ENCODE measurements around the gene MEGF6. TPM values are rescaled to one million over a fixed set of nuclear protein-coding genes. Genes with fewer than 3 reads are reported as not detected.

The MEGF6 gene
- total RNA-seq, 1 experiment from 2014 or later = 21.3 TPM

DNA sequence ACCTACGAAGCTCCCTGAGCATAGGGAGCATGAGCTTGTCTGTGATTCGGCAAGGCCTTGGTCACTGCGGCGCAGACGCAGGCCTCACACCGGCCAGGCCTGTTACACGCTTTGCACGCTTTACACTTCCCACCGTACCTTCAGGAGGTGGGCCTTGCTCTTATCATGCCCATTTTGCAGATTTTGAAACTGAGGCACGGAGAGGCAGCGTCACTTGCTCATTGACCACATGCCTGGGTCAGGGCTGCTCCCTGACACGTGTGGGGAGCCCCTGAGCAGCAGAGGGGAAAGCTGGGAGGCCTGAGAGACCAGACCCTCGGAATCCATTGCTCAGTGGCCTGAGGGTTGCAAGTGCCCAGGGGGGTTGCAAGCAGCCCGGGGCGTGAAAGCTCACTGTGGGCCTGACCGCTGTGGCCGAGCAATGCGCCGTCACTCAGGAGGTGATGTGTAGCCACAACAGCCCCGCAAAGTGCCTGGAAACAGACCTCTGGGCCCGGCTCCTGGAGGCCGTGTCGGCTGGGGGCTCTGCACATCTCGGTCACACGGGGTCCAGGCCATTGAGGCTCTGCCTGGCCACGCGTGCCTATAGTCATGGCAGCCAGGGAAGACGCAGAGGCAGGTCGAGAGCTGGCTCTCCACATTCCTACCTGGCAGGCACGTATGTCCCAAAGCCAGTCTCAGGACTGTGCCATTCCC is 149.9 kb downstream of the MEGF6 start:
- Histone ChIP-seq H2AFZ (ENCODE audit: low read length) (no peak overlapping the region), H3K18ac (ENCODE audit: insufficient read length, low read depth, low read length) (no peak overlapping the region), H3K23ac (ENCODE audit: insufficient read length, low read depth, low read length) (no peak overlapping the region), H3K4ac (ENCODE audit: low read depth, low read length) (no peak overlapping the region), H3K27ac (ENCODE audit: insufficient read length, low read depth, low read length) (no peak overlapping the region), H3K56ac (ENCODE audit: insufficient read length, low read depth, low read length) (no peak overlapping the region), H3K27me3 (ENCODE audit: insufficient read depth, low read length) (no peaks in the 10 kb centered on the region), H2BK15ac (ENCODE audit: low read depth, low read length) (no peak overlapping the region), H2AK5ac (ENCODE audit: insufficient read length, low read length) (no peak overlapping the region), H4K91ac (ENCODE audit: insufficient read length, low read depth, low read length) (no peak overlapping the region), H3K79me1 (ENCODE audit: insufficient read depth, low read depth, low read length, poor library complexity, severe bottlenecking) (no peaks in the 10 kb centered on the region), H2BK20ac (ENCODE audit: low read depth, low read length, poor library complexity, severe bottlenecking) (no peak overlapping the region), H3K9ac (ENCODE audit: extremely low read depth, insufficient read length, low read length) (no peak overlapping the region), H4K5ac (ENCODE audit: insufficient read length, low read depth, low read length) (no peak overlapping the region), H2BK5ac (ENCODE audit: insufficient read length, low read length) (no peak overlapping the region), H3T11ph (ENCODE audit: low read length) (no peak overlapping the region), H4K20me1 (ENCODE audit: control insufficient read depth, insufficient read depth, insufficient read length) (peaks cover 2% of the 10 kb centered on the region), H3K4me1 (ENCODE audit: insufficient read depth, low read length) (no peaks in the 10 kb centered on the region), H3K14ac (ENCODE audit: insufficient read depth, low read length) (no peak overlapping the region; the same call in 1 of the 2 replicates), H4K8ac (replicated peaks; ENCODE audit: insufficient read length, low read depth, low read length) (no peak overlapping the region), H3K23me2 (ENCODE audit: insufficient read length, low read depth, low read length, poor library complexity, severe bottlenecking) (no peaks in the 10 kb centered on the region), H2BK12ac (ENCODE audit: insufficient read length, low read depth, low read length) (no peak overlapping the region), H3K79me2 (ENCODE audit: insufficient read depth, low read length) (no peaks in the 10 kb centered on the region), H2BK120ac (ENCODE audit: low read depth, low read length, poor library complexity, severe bottlenecking) (no peak overlapping the region), H3K4me2 (ENCODE audit: insufficient read depth, insufficient read length, low read length) (no peak overlapping the region), H3K9me3 (ENCODE audit: control insufficient read depth, low read depth, low read length) (no peaks in the 10 kb centered on the region)
- no CpG with 5 or more reads among the region's 30 CpGs for WGBS (ENCODE audit: extremely low coverage, insufficient read length, low lambda C conversion rate)
- Mint-ChIP-seq H3K27me3 (ENCODE audit: low read depth) (no peaks in the 10 kb centered on the region), H3K36me3 (ENCODE audit: insufficient read depth in 1 of 3, low read depth in 3 of 3) (peaks cover 0 to 29% (median 20%) of the 10 kb centered on the region in 3 experiments; a peak in 4 of 7 replicates), H3K9me3 (no peaks in the 10 kb centered on the region), H3K4me1 (peaks cover 13 to 30% of the 10 kb centered on the region in 2 experiments), H3K27ac (peak overlapping the region in 2 of 3 experiments; percentile 27 to 79; a peak in 3 of 7 replicates), H3K4me3 (no peak overlapping the region)
- TF ChIP-seq, protein P1, sequence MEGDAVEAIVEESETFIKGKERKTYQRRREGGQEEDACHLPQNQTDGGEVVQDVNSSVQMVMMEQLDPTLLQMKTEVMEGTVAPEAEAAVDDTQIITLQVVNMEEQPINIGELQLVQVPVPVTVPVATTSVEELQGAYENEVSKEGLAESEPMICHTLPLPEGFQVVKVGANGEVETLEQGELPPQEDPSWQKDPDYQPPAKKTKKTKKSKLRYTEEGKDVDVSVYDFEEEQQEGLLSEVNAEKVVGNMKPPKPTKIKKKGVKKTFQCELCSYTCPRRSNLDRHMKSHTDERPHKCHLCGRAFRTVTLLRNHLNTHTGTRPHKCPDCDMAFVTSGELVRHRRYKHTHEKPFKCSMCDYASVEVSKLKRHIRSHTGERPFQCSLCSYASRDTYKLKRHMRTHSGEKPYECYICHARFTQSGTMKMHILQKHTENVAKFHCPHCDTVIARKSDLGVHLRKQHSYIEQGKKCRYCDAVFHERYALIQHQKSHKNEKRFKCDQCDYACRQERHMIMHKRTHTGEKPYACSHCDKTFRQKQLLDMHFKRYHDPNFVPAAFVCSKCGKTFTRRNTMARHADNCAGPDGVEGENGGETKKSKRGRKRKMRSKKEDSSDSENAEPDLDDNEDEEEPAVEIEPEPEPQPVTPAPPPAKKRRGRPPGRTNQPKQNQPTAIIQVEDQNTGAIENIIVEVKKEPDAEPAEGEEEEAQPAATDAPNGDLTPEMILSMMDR (conservative IDR thresholded peaks at IDR 0.05) = no peak
- DNase-seq = no peak
